ENCODE results near the gene LTO1.

Gene LTO1

GRCh38 chr11:69670158-69670845 lies 4.9 kb downstream of the LTO1 start:
- peak; percentile 42 to 65 for DNase-seq (ENCODE audit: low read depth in 1 of 2, low spot score in 1 of 2)
- TF ChIP-seq POLR2AphosphoS5 (IDR thresholded peaks at IDR 0.05; ENCODE audit: low read depth) (no peak), CTCF (IDR thresholded peaks at IDR 0.05; ENCODE audit: insufficient read depth, low read length) (peak; percentile 95)
- Histone ChIP-seq H3K4me3 (replicated peaks; ENCODE audit: insufficient read depth, low read length) (no peak overlapping the region), H3K27me3 (ENCODE audit: insufficient read depth, poor library complexity, severe bottlenecking) (no peaks in the 10 kb centered on the region), H3K27ac (replicated peaks) (no peak overlapping the region)

GRCh38 chr11:69669486-69669885 lies 5.7 kb downstream of the LTO1 start:
- no peak for DNase-seq (ENCODE audit: low read depth in 1 of 2, low spot score in 1 of 2)
- TF ChIP-seq GABPA (IDR thresholded peaks at IDR 0.05; ENCODE audit: low read depth) (no peak), POLR2AphosphoS5 (IDR thresholded peaks at IDR 0.05; ENCODE audit: low read depth) (no peak), SPI1 (IDR thresholded peaks at IDR 0.05; ENCODE audit: borderline replicate concordance, low read depth) (no peak), REST (IDR thresholded peaks at IDR 0.05; ENCODE audit: insufficient replicate concordance, low read depth) (no peak), CTCF (IDR thresholded peaks at IDR 0.05; ENCODE audit: insufficient read depth, low read length) (no peak)
- no peak overlapping the region for H3K27ac ChIP-seq (replicated peaks)
- H3K27me3 ChIP-seq (ENCODE audit: insufficient read depth, poor library complexity, severe bottlenecking): no peaks in the 10 kb centered on the region
- H3K4me3 ChIP-seq (replicated peaks; ENCODE audit: insufficient read depth, low read length): no peak overlapping the region

- Histone ChIP-seq H3K4me3 (replicated peaks; ENCODE audit: insufficient read depth, low read length) (no peak overlapping the region), H3K27ac (replicated peaks) (no peak overlapping the region), H3K27me3 (ENCODE audit: insufficient read depth, poor library complexity, severe bottlenecking) (no peaks in the 10 kb centered on the region)
- TF ChIP-seq POLR2AphosphoS5 (IDR thresholded peaks at IDR 0.05; ENCODE audit: low read depth) (no peak), GABPA (IDR thresholded peaks at IDR 0.05; ENCODE audit: low read depth) (no peak), SPI1 (IDR thresholded peaks at IDR 0.05; ENCODE audit: borderline replicate concordance, low read depth) (no peak), REST (IDR thresholded peaks at IDR 0.05; ENCODE audit: insufficient replicate concordance, low read depth) (no peak), CTCF (IDR thresholded peaks at IDR 0.05; ENCODE audit: insufficient read depth, low read length) (no peak)
- no peak for DNase-seq (ENCODE audit: low read depth in 1 of 2, low spot score in 1 of 2)
Observed at GRCh38 chr11:69667619-69668604, 7.2 kb downstream of the LTO1 start.

All from HL-60 (cell line).